ENCODE data around the gene SLC15A3.

SLC15A3 gene

GRCh38 chr11:60919956-60920355 lies 32.0 kb downstream of the SLC15A3 start:
- Histone ChIP-seq H3K27me3 (ENCODE audit: control insufficient read depth in 5 of 5, insufficient read depth in 4 of 5, low read length in 5 of 5) (peaks cover 2 to 7% (median 2%) of the 10 kb centered on the region in 5 donors), H3K9me3 (ENCODE audit: control insufficient read depth in 5 of 5, low read length in 5 of 5) (no peaks in the 10 kb centered on the region), H3K27ac (ENCODE audit: low read depth, low read length) (no peak overlapping the region), H3K9ac (ENCODE audit: low read length in 5 of 5) (peak overlapping the region in 1 of 5 donors; percentile 25), H3K4me3 (ENCODE audit: low read depth in 1 of 5, low read length in 5 of 5) (no peak overlapping the region), H3K36me3 (ENCODE audit: control insufficient read depth in 5 of 5, insufficient read depth in 5 of 5, low read length in 5 of 5) (peaks cover 0 to 41% (median 35%) of the 10 kb centered on the region in 5 donors), H3K4me1 (ENCODE audit: control insufficient read depth in 5 of 5, insufficient read depth in 5 of 5, low read length in 5 of 5) (peaks cover 7 to 50% (median 48%) of the 10 kb centered on the region in 5 donors)

GRCh38 chr11:60919320-60919719 lies 32.7 kb downstream of the SLC15A3 start:
- Histone ChIP-seq H3K9ac (ENCODE audit: low read length in 5 of 5) (no peak overlapping the region), H3K4me1 (ENCODE audit: control insufficient read depth in 5 of 5, insufficient read depth in 5 of 5, low read length in 5 of 5) (peaks cover 7 to 51% (median 48%) of the 10 kb centered on the region in 5 donors), H3K9me3 (ENCODE audit: control insufficient read depth in 5 of 5, low read length in 5 of 5) (no peaks in the 10 kb centered on the region), H3K36me3 (ENCODE audit: control insufficient read depth in 5 of 5, insufficient read depth in 5 of 5, low read length in 5 of 5) (peaks cover 0 to 41% (median 35%) of the 10 kb centered on the region in 5 donors), H3K4me3 (ENCODE audit: low read depth in 1 of 5, low read length in 5 of 5) (no peak overlapping the region), H3K27ac (ENCODE audit: low read depth, low read length) (no peak overlapping the region), H3K27me3 (ENCODE audit: control insufficient read depth in 5 of 5, insufficient read depth in 4 of 5, low read length in 5 of 5) (peaks cover 0 to 6% (median 0%) of the 10 kb centered on the region in 5 donors)

DNA sequence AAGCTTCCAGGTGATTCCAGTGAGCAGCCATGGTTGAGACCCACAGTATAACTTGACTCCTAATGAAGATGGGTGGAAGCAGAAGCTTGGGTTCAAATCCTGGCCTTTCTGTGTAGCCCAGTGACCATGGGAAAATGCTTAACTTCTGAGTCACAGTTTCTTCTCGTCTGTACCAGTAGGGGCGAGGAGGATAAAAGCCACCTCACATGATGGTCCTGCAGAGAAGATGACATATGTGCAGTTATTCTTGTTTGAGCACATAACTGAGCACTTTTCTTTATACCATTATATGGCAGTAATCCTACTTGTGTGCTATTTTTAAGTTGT lies 33.1 kb downstream of the SLC15A3 start:
- Histone ChIP-seq H3K9me3 (ENCODE audit: control insufficient read depth in 5 of 5, low read length in 5 of 5) (no peaks in the 10 kb centered on the region), H3K27me3 (ENCODE audit: control insufficient read depth in 5 of 5, insufficient read depth in 4 of 5, low read length in 5 of 5) (peaks cover 0 to 4% (median 0%) of the 10 kb centered on the region in 5 donors), H3K4me1 (ENCODE audit: control insufficient read depth in 5 of 5, insufficient read depth in 5 of 5, low read length in 5 of 5) (peaks cover 7 to 51% (median 48%) of the 10 kb centered on the region in 5 donors), H3K36me3 (ENCODE audit: control insufficient read depth in 5 of 5, insufficient read depth in 5 of 5, low read length in 5 of 5) (peaks cover 0 to 41% (median 35%) of the 10 kb centered on the region in 5 donors), H3K9ac (ENCODE audit: low read length in 5 of 5) (no peak overlapping the region), H3K27ac (ENCODE audit: low read depth, low read length) (no peak overlapping the region), H3K4me3 (ENCODE audit: low read depth in 1 of 5, low read length in 5 of 5) (no peak overlapping the region)

GRCh38 chr11:60918251-60918938 lies 33.6 kb downstream of the SLC15A3 start:
- no peak overlapping the region for H3K9ac ChIP-seq (ENCODE audit: low read length in 5 of 5)
- H3K9me3 ChIP-seq (ENCODE audit: control insufficient read depth in 5 of 5, low read length in 5 of 5): no peaks in the 10 kb centered on the region
- H3K4me3 ChIP-seq (ENCODE audit: low read depth in 1 of 5, low read length in 5 of 5): no peak overlapping the region
- no peak overlapping the region for H3K27ac ChIP-seq (ENCODE audit: low read depth, low read length)
- peaks cover 0 to 39% (median 35%) of the 10 kb centered on the region in 5 donors for H3K36me3 ChIP-seq (ENCODE audit: control insufficient read depth in 5 of 5, insufficient read depth in 5 of 5, low read length in 5 of 5)
- H3K27me3 ChIP-seq (ENCODE audit: control insufficient read depth in 5 of 5, insufficient read depth in 4 of 5, low read length in 5 of 5): no peaks in the 10 kb centered on the region
- H3K4me1 ChIP-seq (ENCODE audit: control insufficient read depth in 5 of 5, insufficient read depth in 5 of 5, low read length in 5 of 5): peaks cover 7 to 51% (median 47%) of the 10 kb centered on the region in 5 donors

GRCh38 chr11:60917267-60917666 lies 34.7 kb downstream of the SLC15A3 start:
- Histone ChIP-seq H3K27me3 (ENCODE audit: control insufficient read depth in 5 of 5, insufficient read depth in 4 of 5, low read length in 5 of 5) (no peaks in the 10 kb centered on the region), H3K36me3 (ENCODE audit: control insufficient read depth in 5 of 5, insufficient read depth in 5 of 5, low read length in 5 of 5) (peaks cover 0 to 28% (median 26%) of the 10 kb centered on the region in 5 donors), H3K9ac (ENCODE audit: low read length in 5 of 5) (no peak overlapping the region), H3K4me1 (ENCODE audit: control insufficient read depth in 5 of 5, insufficient read depth in 5 of 5, low read length in 5 of 5) (peaks cover 11 to 62% (median 58%) of the 10 kb centered on the region in 5 donors), H3K27ac (ENCODE audit: low read depth, low read length) (no peak overlapping the region), H3K9me3 (ENCODE audit: control insufficient read depth in 5 of 5, low read length in 5 of 5) (no peaks in the 10 kb centered on the region), H3K4me3 (ENCODE audit: low read depth in 1 of 5, low read length in 5 of 5) (no peak overlapping the region)

DNA sequence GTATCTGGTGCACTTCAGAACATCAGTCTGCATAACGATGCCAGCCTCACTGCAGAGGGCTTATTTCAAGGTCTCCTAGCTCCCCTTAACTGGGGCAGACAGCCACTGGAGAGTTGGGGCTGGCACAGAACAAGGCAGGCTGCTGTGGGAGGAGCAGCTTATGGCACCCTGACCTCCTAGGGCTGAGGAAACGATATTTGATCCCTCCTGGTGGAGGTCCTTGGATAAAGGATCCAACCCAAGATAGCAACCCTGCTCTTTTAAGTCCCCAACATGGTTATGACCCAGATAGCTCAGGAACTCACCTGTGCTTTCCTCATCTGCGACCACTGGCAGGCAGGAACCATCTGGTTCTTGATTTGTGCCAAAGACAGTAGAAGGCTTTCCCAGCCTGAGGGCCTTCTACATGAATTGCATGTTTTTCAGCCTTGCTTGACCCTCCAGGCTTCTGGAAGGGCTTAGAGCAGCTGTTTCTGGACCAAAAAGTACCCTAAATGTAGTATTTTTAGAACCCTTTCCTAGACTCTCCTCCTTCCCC lies 35.2 kb downstream of the SLC15A3 start:
- H3K4me3 ChIP-seq (ENCODE audit: low read depth in 1 of 5, low read length in 5 of 5): no peak overlapping the region
- peaks cover 11 to 63% (median 58%) of the 10 kb centered on the region in 5 donors for H3K4me1 ChIP-seq (ENCODE audit: control insufficient read depth in 5 of 5, insufficient read depth in 5 of 5, low read length in 5 of 5)
- no peaks in the 10 kb centered on the region for H3K27me3 ChIP-seq (ENCODE audit: control insufficient read depth in 5 of 5, insufficient read depth in 4 of 5, low read length in 5 of 5)
- H3K36me3 ChIP-seq (ENCODE audit: control insufficient read depth in 5 of 5, insufficient read depth in 5 of 5, low read length in 5 of 5): peaks cover 0 to 23% (median 21%) of the 10 kb centered on the region in 5 donors
- no peak overlapping the region for H3K9ac ChIP-seq (ENCODE audit: low read length in 5 of 5)
- H3K27ac ChIP-seq (ENCODE audit: low read depth, low read length): no peak overlapping the region
- no peaks in the 10 kb centered on the region for H3K9me3 ChIP-seq (ENCODE audit: control insufficient read depth in 5 of 5, low read length in 5 of 5)

GRCh38 chr11:60915248-60915914 lies 36.6 kb downstream of the SLC15A3 start:
- Histone ChIP-seq H3K4me1 (ENCODE audit: control insufficient read depth in 5 of 5, insufficient read depth in 5 of 5, low read length in 5 of 5) (peaks cover 18 to 76% (median 69%) of the 10 kb centered on the region in 5 donors), H3K27me3 (ENCODE audit: control insufficient read depth in 5 of 5, insufficient read depth in 4 of 5, low read length in 5 of 5) (no peaks in the 10 kb centered on the region), H3K36me3 (ENCODE audit: control insufficient read depth in 5 of 5, insufficient read depth in 5 of 5, low read length in 5 of 5) (peaks cover 0 to 9% (median 8%) of the 10 kb centered on the region in 5 donors), H3K9ac (ENCODE audit: low read length in 5 of 5) (peak overlapping the region in 4 of 5 donors; percentile 79 to 96 (median 89)), H3K9me3 (ENCODE audit: control insufficient read depth in 5 of 5, low read length in 5 of 5) (no peaks in the 10 kb centered on the region), H3K27ac (ENCODE audit: low read depth, low read length) (no peak overlapping the region), H3K4me3 (ENCODE audit: low read depth in 1 of 5, low read length in 5 of 5) (peak overlapping the region; percentile 76 to 92 (median 81))

GRCh38 chr11:60914633-60915247 lies 37.2 kb downstream of the SLC15A3 start:
- Histone ChIP-seq H3K9me3 (ENCODE audit: control insufficient read depth in 5 of 5, low read length in 5 of 5) (no peaks in the 10 kb centered on the region), H3K27ac (ENCODE audit: low read depth, low read length) (peak overlapping the region; percentile 94), H3K4me1 (ENCODE audit: control insufficient read depth in 5 of 5, insufficient read depth in 5 of 5, low read length in 5 of 5) (peaks cover 18 to 75% (median 66%) of the 10 kb centered on the region in 5 donors), H3K27me3 (ENCODE audit: control insufficient read depth in 5 of 5, insufficient read depth in 4 of 5, low read length in 5 of 5) (no peaks in the 10 kb centered on the region), H3K36me3 (ENCODE audit: control insufficient read depth in 5 of 5, insufficient read depth in 5 of 5, low read length in 5 of 5) (peaks cover 0 to 3% (median 2%) of the 10 kb centered on the region in 5 donors), H3K4me3 (ENCODE audit: low read depth in 1 of 5, low read length in 5 of 5) (peak overlapping the region; percentile 76 to 92 (median 81)), H3K9ac (ENCODE audit: low read length in 5 of 5) (peak overlapping the region; percentile 79 to 96 (median 94))

GRCh38 chr11:60913793-60914632 lies 38.0 kb downstream of the SLC15A3 start, which contains the start of gene TMEM109:
TMEM109 (plus strand) TSS chr11:60914158; CDS start chr11:60919694, 5,536 bp downstream.
- Histone ChIP-seq H3K4me1 (ENCODE audit: control insufficient read depth in 5 of 5, insufficient read depth in 5 of 5, low read length in 5 of 5) (peaks cover 18 to 68% (median 60%) of the 10 kb centered on the region in 5 donors), H3K36me3 (ENCODE audit: control insufficient read depth in 5 of 5, insufficient read depth in 5 of 5, low read length in 5 of 5) (no peaks in the 10 kb centered on the region), H3K9me3 (ENCODE audit: control insufficient read depth in 5 of 5, low read length in 5 of 5) (no peaks in the 10 kb centered on the region), H3K27ac (ENCODE audit: low read depth, low read length) (peak within 1 kb of the TSS; percentile 94), H3K4me3 (ENCODE audit: low read depth in 1 of 5, low read length in 5 of 5) (peak within 1 kb of the TSS; percentile 76 to 93 (median 88)), H3K9ac (ENCODE audit: low read length in 5 of 5) (peak within 1 kb of the TSS; percentile 79 to 96 (median 94)), H3K27me3 (ENCODE audit: control insufficient read depth in 5 of 5, insufficient read depth in 4 of 5, low read length in 5 of 5) (no peaks in the 10 kb centered on the region)

Data from subcutaneous abdominal adipose tissue (tissue), 5 donors.